ENCODE data around the gene SPOCK2. TPM values are rescaled to one million over a fixed set of nuclear protein-coding genes. Genes with fewer than 3 reads are reported as not detected.

Gene SPOCK2
- total RNA-seq, 4 donors from 2014 or later: 3.4 to 6.7 (median 5.3) TPM

GRCh38 chr10:72106896-72107295 is 18.5 kb upstream of the SPOCK2 start:
- Histone ChIP-seq H3K4me3 (no peak overlapping the region), H3K4me1 (peaks cover 13% of the 10 kb centered on the region in 2 donors), H3K27ac (no peak overlapping the region), H3K27me3 (no peaks in the 10 kb centered on the region), H3K9me3 (no peaks in the 10 kb centered on the region), H3K36me3 (peaks cover 0 to 14% of the 10 kb centered on the region in 2 donors)
- in situ Hi-C loops (cut with MboI; ENCODE audit: low sequenced_read_pairs in 4 of 4): no loop called here
- TF ChIP-seq POLR2A (IDR thresholded peaks at IDR 0.05) (no peak), CTCF (IDR thresholded peaks at IDR 0.05 in 4 of 5, conservative IDR thresholded peaks at IDR 0.05 in 1 of 5) (no peak)
- no peak for ATAC-seq
- intact Hi-C loops (cut with DNase I; ENCODE audit: low total_unique reads): no loop called here
- DNase-seq: no peak

- Histone ChIP-seq H3K4me1 (peaks cover 13% of the 10 kb centered on the region in 2 donors), H3K36me3 (peaks cover 0 to 20% of the 10 kb centered on the region in 2 donors), H3K4me3 (no peak overlapping the region), H3K27ac (no peak overlapping the region), H3K27me3 (no peaks in the 10 kb centered on the region), H3K9me3 (no peaks in the 10 kb centered on the region)
- intact Hi-C loops (cut with DNase I; ENCODE audit: low total_unique reads): no loop called here
- DNase-seq (no peak), ATAC-seq (no peak)
- TF ChIP-seq POLR2A (IDR thresholded peaks at IDR 0.05) (no peak), CTCF (IDR thresholded peaks at IDR 0.05 in 4 of 5, conservative IDR thresholded peaks at IDR 0.05 in 1 of 5) (no peak)
- in situ Hi-C loops (cut with MboI; ENCODE audit: low sequenced_read_pairs in 4 of 4): no loop called here
Observed at GRCh38 chr10:72106154-72106849, 18.0 kb upstream of the SPOCK2 start.

- in situ Hi-C loops (cut with MboI; ENCODE audit: low sequenced_read_pairs in 4 of 4): no loop called here
- no peaks in the 10 kb centered on the region for H3K27me3 ChIP-seq
- TF ChIP-seq CTCF (IDR thresholded peaks at IDR 0.05 in 4 of 5, conservative IDR thresholded peaks at IDR 0.05 in 1 of 5) (no peak), POLR2A (IDR thresholded peaks at IDR 0.05) (no peak)
- H3K36me3 ChIP-seq: peaks cover 0 to 23% of the 10 kb centered on the region in 2 donors
- H3K9me3 ChIP-seq: no peaks in the 10 kb centered on the region
- intact Hi-C loops (cut with DNase I; ENCODE audit: low total_unique reads): no loop called here
- H3K4me1 ChIP-seq: peaks cover 13% of the 10 kb centered on the region in 2 donors
- H3K27ac ChIP-seq: peak overlapping the region in 1 of 4 donors; percentile 43
- DNase-seq: no peak
- H3K4me3 ChIP-seq: no peak overlapping the region
- no peak for ATAC-seq
Observed at GRCh38 chr10:72105710-72106109, 17.4 kb upstream of the SPOCK2 start.

GRCh38 chr10:72105098-72105475 is 16.7 kb upstream of the SPOCK2 start:
- DNase-seq (no peak), ATAC-seq (no peak)
- Histone ChIP-seq H3K9me3 (no peaks in the 10 kb centered on the region), H3K4me1 (peaks cover 13% of the 10 kb centered on the region in 2 donors), H3K27me3 (no peaks in the 10 kb centered on the region), H3K27ac (peak overlapping the region in 1 of 4 donors; percentile 43), H3K36me3 (peaks cover 0 to 23% of the 10 kb centered on the region in 2 donors), H3K4me3 (peak overlapping the region in 1 of 4 donors; percentile 20)
- intact Hi-C loops (cut with DNase I; ENCODE audit: low total_unique reads) (no loop called here), in situ Hi-C loops (cut with MboI; ENCODE audit: low sequenced_read_pairs in 4 of 4) (no loop called here)
- no peak for TF ChIP-seq POLR2A (IDR thresholded peaks at IDR 0.05)
- TF ChIP-seq CTCF (IDR thresholded peaks at IDR 0.05 in 4 of 5, conservative IDR thresholded peaks at IDR 0.05 in 1 of 5): no peak

All from gastrocnemius medialis (tissue), 4 donors.